HG02759 (cell line): ENCODE results near the gene OSMR.

Experiments used
- ATAC-seq: cut with Tn5 transposase; IDR thresholded peaks from one replicate; pipeline ENCODE4 v1.9.1; 2021; ENCODE audit warnings: mild to moderate bottlenecking, moderate library complexity; ENCODE audit not compliant: unreplicated experiment

Gene OSMR

DNA sequence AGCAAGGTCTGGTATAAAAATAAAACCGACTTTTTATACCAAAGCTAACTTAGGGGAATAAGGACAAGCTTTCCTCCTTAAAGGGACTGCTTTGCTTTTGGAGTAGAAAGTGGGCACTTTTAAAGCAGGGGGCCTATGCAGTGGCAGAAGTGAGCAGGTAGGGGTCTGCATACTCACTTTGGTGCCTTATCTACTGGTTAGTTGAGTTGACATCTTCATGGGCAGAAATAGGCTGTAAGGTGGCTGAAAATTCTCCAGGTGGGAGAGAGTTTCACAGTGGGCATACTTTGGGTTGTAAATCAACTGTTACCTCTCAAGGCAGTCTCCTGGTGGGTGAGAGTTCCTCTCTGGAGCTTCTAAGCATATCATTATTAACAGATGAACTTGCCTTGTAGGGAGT lies 24.8 kb downstream of the OSMR start:
- no peak for ATAC-seq

DNA sequence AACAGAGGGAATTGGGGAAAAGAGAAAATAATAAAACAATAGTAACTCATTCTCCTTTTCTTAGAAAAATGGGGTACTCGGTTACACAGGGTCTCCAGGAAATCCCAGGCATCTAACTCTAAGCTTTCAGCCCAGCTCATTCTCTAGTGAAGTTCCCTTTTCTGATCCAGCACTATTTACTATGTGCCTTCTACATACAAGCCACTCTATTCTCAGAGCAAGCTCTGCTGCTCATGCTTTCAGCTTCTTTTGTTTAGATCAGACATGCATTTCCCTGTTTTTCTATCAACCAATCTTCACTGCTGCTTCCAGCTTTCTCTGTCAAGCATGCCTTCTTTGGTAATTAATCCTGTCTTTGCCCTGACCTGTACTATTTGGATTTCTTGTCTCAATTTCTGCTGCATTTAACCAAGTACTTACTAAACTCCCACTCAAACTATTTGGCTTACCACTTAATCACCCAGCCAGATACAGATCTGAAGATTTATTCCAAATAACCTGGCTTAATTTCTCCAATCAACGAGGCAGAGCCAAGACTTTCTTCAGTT lies 25.3 kb downstream of the OSMR start:
- no peak for ATAC-seq

DNA sequence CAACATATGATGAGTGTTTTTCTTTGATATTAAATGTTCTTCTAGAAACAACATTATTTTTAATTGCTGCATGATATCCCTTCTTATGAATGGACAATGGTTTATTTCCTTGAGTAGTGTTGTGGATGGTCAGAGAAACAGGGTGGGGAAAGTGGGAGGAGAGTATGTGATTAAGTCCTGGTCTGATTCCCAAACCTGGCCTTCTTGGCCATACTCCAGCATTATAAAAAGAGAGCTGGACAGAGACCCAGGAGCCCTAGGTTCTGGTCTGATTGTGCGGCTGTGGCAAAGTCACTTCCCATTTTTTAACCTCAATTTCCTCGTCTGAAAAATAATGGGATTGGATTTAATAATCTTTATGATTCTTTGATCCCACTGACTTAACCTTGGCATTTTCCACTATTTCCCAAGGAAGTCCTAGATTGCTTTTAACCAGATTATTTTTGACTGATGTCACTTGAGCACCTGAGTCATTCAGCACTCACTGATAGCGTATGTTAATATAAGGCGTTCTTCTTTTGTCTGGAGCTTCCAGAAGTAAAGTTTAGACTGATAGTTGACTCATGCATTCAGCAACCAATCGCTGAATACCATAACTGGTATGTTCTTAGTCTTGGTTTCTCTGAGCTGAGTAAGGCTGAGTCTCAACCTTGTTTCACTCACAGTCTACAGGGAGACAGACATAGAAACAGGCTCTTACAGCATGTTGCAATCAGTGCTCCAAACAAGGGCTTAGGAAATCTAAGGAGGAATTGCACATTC lies 26.2 kb downstream of the OSMR start:
- no peak for ATAC-seq

DNA sequence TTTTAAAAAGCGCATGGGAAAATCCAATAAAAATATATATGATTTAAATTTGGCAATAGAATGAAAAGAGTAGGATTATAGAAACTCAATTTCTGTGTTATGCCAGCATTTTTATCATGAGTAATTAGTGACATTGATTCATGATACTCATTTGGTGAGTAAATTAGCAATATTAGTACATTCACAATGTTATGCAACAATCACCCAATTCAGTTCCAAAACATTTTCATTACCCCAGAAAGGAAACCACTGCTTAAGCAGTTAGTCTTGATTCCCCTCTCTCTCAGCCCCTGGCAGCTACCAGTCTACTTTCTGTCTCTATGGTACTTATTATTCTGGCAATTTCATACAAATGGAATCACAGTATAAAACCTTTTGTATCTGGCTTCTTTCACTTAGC lies 27.0 kb downstream of the OSMR start:
- no peak for ATAC-seq

DNA sequence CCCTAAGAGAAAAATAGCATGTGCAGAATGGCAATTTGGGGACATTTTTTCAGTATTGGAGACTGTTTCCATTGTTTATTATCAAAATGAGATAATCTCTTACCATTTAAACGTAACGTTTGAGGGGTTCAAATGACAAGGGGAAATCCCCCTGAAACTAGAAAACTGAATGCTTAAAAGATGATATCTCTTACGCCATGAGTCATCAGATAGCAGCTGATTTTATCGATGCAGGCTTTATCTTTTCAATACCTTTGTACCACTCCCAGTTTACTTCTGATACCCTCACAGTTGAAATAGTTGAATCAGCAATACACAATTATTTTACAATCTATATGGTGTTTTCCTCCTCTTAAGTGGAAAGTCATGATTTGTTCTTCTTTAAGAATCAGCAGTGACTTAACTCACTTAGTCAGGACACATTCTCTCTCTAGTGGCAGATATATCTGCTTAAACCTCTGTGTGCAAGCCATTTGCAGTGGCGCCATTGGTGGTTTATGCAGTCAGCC lies 29.2 kb downstream of the OSMR start:
- ATAC-seq: no peak

DNA sequence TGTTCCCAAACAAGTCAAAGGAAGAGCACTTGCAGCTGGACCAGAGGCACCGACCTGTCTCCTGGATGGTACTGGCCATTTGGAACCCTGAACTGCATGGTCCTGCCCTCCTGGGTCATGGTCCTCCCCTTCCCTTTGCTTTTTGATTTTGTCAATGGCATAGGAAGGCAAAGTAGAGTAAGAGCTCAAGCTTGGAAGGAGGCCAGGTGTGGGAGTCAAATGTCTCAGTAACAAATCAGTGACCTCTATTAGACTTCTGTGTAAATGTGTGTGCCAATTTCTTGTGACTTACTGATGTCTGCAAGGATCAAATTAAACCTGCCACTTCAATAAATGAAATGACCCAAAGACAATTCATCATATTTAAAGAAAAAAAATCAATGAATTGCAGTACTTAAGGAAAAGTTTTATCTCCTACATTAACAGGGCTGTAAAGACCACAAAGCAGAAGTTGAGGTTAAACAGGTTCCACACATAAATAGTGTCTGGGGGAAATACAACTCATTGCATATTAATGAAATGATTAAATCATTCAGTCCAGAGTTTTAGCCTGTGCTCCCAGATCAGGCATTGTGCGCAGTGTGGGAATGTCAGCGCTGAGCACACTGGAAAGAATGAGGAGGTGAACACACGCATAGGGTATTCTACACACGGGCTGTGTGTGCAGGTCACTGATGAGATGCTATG lies 32.7 kb downstream of the OSMR start:
- no peak for ATAC-seq

DNA sequence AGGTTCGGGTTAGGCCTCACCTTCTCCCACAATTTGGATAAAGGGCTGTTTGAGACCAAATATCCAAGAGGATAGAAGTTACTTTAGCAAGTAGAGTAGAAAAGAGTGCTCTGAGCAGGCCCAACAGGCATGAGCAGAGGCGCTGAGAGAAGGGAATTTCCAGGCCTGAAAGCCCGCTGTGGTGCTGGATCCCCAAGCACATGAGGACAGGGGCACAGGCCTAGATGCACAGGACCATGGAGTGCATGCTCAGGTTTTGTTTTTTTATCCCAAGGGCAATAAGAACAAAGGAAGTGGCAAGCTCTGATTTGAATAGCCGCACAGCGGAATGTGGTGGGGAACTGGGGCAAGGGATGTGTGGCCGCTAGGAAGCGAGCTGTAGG lies 33.3 kb downstream of the OSMR start:
- ATAC-seq: no peak

DNA sequence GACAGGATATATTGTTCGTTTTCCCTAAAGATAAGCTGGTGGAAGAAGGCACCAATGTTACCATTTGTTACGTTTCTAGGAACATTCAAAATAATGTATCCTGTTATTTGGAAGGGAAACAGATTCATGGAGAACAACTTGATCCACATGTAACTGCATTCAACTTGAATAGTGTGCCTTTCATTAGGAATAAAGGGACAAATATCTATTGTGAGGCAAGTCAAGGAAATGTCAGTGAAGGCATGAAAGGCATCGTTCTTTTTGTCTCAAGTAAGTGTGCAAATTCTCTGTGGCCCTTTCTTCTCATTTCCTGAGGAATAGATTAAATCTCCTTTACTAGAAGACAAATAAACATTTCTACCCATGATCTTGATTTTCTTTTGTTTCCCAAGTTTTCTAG lies 38.0 kb downstream of the OSMR start:
- no peak for ATAC-seq

DNA sequence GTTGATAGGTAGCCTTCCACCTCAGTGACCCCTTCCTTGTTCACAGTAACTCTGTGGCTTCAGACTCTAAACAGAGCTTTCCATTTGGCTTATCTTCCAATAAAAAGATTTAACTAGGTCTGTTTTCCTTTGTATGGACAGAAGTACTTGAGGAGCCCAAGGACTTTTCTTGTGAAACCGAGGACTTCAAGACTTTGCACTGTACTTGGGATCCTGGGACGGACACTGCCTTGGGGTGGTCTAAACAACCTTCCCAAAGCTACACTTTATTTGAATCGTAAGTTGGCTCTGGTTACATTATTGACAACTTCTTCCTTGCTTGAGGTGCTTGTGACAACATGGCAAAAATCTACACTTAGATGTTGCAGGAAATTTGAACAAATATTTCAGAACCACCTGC lies 39.4 kb downstream of the OSMR start:
- ATAC-seq: no peak

DNA sequence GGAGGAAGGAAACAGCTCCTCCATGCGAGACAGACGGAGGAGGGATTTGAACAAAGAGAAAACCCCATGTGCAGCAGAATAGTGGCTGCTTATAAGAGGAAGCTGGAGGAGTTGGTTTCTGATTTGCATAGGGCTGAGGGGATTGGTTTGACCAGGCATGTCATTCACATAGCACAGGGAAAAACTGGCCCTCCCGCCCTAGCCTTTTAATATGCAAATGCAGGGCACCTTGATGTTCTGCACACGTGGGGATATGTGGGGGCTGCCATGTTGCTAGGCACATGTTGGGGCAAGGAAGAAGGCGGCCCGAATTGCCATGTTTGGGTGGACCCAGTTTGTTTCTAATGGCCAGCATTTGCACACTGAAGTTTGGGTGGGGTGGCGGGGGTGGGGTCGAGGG lies 42.2 kb downstream of the OSMR start:
- ATAC-seq: no peak

DNA sequence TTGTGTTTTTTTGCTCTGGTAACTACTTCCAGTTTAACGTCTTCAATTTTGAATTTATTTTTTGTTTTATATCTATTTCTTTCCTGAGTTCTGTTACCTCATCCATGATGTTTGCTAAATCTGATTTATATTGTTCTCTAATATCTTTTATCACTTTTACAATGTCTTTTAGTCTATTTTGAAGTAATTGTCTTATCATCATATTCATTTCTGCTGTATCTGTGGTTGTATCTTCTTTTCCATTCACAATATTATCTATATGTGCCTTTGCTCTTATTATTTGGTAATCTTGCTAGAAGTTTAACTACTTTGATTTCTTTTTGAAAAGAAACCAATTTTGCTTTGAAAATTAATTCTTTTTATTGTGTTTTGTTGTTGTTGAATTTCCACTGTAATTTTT lies 43.6 kb downstream of the OSMR start:
- no peak for ATAC-seq

DNA sequence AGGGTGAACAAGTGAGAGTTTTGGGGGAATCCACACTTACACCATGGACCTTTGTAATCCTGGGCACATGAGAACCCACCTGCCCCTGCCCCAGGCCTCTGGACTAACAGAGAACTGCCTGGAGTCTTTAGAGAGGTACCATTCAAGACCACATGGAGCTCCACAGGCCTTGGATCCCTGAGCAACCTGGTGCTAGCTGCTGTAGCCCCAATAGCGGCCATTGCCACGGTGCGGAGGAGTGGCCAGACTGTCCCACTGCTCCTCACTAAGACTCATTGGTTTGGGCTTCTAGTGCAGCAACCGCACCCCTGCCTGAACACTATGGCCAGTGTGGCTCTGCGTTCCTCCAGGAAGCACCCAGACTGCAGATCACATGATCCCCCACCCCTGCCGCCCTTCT lies 45.8 kb downstream of the OSMR start:
- no peak for ATAC-seq

DNA sequence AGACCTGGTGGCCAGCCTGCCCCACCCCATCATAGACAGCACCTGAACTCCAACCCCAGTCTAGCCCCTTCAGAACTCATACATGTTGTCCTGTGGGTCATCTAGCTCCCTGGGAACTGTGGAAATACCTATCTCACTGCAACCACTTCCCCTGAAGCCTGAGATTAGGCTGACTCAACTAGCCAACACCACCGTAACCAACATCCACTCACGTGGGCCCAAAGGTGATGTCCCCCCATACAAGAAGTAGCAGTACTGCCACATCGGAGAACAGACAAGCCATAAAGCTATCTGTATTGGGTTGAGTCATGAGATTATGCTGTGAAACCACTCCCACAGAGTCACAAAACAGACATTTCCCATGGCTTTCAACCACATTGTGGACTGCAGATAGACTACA lies 46.6 kb downstream of the OSMR start:
- no peak for ATAC-seq

DNA sequence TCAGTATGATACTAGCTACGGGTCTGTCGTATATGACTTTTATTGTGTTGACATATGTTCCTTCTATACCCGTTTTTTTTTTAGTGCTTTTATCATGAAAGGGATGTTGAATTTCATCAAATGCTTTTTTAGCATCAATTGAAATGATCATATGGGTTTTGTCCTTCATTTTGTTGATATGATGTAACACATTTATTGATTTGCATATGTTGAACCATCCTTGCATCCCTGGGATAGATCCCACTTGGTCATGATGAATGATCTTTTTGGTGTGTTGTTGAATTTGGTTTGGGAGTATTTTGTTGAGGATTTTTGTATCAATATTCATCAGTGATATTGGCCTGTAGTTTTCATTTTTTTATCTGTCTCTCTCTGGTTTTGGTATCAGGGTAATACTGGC lies 50.9 kb downstream of the OSMR start:
- no peak for ATAC-seq

DNA sequence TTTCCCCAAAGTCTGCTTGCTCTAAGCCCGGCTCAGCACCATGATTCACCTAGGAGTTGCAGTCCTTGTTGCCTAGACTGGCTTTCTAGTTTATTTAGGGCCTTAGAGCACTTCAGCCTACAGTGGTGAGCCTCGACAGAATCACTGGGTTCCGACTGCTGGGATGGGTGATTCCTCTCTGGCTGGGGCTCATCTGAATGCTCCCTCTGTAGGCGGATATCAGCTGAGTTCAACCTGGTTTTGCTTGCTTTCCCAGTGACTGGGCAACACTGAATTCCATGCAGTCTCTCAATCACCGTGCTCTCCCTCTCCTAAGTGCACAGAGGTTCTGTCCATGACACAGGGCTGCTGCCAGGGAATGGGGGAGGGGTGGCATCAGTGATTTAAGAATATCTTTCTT lies 54.1 kb downstream of the OSMR start:
- ATAC-seq: no peak

DNA sequence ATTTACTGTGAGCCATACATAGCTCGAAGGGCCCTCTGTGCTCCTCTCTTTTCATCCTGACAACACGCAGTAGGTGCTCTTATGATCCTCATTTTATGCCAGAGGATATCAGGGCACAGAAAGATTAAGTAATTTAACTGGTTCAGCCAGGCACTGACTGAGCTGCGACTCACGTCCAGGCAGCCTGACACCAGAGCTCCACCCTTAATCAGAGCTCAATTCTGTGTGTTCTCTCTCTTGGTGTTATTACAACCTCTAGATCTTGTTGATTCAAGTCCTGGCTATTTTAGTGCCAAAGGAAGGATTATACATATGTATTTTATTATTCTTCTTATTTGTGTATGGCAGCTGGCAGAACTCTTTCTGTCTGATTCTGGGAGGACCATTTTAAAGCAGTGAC lies 59.7 kb downstream of the OSMR start:
- no peak for ATAC-seq

DNA sequence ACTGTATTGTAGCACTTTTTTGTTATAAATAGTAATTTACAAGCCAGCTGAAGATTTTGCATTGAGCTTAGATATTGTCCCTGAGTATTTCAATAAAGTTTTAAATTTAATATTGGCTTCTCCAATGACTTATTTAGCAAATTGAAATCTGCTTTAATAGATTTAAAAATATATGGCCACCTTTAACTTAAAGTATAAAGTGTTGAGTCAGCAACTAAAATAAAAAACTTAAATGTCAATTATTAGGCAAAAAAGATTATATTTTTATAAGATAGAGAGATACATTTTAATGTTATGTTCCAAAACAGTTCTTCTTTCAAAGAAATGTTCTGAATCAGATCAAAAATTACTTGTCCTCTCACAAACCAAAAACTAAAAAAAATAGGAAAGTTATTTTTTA lies 60.7 kb downstream of the OSMR start:
- no peak for ATAC-seq

DNA sequence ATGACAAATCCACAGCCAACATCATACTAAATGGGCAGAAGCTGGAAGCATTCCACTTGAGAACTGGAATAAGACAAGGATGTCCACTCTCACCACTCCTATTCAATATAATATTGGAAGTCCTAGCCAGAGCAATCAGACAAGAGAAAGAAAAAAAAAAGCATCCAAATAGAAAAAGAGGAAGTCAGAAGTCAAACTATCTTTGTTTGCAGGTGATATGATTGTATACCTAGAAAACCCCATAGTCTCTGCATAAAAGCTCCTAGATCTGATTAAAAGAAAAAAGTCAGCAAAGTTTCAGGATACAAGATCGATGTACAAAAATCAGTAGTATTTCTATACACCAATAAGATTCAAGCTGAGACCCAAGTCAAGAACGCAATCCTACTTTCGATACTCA lies 66.1 kb downstream of the OSMR start:
- ATAC-seq: no peak

DNA sequence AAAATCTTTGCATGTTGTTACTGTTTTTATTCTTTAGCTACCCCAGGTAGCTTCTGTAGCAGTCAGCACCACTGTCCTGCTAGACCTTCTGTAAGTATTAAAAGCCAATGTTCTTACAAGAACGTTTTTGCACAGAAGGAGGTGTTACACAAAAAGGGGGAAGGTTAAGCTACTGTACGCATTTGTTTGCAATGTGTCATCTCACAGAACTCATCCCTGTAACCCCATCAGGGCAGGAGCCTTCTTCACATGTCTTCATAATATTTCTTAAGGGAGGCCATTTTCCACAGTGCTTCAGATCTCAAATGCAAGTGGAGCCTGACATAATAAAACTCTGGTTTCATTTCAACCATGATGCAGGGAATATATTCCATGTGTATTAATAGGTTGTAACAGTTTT lies 67.9 kb downstream of the OSMR start:
- ATAC-seq: no peak

DNA sequence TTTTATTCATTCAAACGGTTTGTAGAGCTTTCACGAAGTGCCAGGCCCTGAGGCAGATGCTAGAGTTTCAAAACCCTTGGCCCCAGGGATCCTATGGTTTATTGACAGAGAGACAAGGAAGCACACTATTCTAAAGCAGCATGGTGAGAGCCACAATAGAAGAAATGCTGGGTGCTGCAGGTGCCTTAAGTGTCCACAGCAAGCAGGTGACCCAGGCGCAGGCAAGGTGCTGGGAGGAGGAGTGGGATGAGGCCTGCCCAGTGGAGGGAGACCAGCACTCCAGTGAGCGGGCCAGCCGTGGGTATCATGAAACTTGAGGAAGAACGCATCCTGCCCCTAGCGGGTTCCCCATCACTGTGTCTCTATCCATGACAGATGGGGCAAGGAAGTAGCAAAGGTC lies 71.0 kb downstream of the OSMR start:
- ATAC-seq: no peak

DNA sequence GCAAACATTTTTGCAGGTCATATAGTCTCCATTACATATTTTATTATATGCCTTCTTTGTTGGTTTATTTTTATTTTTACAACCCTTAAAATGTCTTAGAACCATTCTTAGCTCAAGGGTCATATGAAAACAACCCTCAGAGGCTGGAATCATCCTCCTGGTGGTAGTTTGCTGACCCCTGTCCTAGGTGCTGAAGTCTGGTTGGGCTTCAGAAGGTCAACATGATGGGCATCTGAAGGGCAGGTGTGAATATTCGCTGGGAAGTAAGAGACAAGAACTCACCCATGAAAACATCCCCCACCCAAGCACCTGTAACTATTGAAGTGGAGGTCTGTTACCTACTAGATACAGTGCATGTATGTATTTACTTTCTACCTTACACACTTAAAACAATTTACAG lies 75.4 kb downstream of the OSMR start:
- no peak for ATAC-seq

DNA sequence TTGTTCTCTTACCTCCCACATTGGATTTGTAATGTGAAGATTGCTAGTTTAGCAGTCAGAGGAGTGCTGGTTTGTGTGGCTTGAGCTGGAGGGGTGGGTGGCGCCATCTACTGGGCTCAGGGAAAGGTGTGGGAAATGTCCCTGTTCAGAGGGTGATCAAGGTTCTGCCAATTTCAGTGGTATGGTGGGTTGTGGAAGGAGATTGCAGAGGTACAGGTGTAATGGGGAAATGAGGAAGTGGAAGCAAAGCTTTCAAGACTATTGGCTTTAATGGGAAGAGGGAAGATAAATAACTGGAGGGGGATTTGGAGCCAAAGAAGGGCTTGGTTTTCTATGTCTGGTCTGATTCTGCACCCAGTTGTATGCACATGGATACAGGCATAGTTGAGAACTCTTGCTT lies 76.4 kb downstream of the OSMR start:
- ATAC-seq: peak; percentile 91
